ENCODE measurements around the gene ROPN1.

ROPN1 gene

DNA sequence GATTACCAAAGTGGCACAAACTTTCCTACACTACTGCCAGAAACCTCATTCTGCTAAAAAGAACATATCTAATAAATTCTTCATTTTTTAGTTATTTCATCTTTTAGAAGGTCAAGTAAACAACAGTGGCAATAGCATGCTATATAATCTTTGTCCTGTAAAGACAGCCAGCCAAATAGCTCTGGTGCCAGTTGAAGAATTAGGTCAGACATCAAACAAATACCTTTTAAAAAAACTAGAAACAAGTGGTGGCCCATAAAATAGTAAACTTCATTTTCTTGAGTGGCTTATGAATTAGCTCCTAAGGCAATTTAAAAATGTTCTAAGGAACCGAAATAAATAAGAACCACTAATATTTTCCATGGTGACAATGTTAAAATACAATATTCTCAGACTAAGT is 50.4 kb downstream of the ROPN1 start:
- no peak for DNase-seq

DNA sequence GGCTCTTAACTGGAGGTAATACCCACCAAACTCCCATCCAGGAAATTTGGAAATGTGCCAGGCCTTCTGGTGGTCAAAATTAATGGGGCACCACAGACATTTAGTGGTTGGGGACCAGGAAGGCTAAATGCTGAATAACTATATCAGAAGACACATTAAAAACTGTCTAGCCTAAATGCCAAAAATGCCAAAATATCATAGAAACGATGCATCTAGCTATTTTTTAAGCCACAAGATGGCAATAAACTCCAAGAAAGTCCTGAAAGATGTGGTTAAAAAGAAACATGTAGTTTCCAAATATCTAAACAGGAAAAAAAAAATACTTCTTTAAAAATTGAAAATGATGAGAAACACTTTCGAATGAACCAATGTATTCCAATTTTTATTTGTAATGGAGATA is 50.8 kb downstream of the ROPN1 start:
- DNase-seq = no peak

DNA sequence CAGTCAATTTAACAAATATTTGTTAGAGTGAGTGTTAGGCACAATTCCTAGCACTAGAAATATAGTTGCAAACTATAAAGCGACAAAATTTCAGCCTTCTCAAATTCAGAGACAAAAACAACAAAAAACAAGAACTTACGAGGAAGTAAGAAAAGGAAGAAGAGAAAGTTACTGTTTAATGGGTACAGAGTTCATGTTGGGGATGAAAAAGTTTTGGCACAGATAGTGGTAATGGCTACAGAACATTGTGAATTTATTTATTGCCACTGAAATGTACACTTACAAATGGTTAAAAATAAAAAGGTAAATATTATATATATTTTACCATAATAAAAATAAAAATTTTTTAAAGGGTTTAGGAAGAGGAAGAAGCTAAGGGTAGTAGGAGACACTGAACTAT is 52.2 kb downstream of the ROPN1 start:
- no peak for DNase-seq

DNA sequence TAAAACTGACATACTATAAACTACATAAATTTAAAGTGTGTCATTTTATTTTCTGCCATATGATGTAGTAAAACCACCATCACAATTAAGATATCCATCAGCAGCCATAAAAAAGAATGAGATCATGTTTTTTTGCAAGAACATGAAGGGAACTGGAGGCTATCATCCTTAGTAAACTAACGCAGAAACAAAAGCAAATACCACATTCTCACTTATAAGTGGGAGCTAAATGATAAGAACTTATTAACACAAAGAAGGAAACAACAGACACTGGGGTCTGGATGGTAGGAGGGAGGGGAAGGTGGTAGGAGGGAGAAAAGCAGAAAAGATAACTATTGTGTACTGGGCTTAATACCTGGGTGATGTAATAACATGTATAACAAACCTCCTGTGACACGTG is 55.5 kb downstream of the ROPN1 start:
- DNase-seq = no peak

DNA sequence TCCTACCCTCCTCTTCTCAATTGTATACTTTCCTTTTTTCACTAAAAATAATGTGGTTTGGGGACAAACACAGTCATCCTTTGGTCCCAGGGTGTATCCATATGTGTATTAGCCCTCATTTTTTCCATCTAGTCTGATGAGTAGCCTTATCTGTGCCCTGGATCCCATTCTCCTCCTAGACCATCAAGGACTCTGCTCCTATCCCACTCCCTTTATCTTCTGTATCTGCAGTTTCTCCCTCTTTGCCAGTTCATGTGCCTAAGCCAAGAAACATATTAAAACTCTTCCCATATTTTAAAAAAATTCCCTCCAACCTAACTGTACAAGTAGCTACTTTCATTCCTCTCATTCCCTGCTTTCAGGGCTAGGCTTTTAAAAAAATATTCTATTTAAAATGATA is 56.1 kb downstream of the ROPN1 start:
- DNase-seq = no peak

DNA sequence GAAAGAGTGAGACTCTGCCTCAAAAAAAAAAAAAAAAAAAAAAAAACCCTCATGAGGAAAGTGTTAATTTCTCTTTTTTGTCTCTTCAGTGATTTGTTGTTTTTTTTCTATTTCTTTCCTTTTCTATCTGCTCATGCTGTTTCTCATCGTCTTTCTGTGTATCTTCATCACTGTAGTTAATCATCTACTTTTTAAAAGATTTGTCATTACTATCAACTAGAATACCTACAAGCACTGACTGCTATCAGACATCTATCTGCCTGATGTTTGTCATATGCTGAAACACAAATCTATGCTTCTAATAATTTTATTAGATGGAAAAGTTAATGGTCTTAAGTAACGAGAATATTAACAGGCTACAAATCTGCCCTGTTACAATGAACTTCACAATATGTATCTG is 57.7 kb downstream of the ROPN1 start:
- DNase-seq = no peak

DNA sequence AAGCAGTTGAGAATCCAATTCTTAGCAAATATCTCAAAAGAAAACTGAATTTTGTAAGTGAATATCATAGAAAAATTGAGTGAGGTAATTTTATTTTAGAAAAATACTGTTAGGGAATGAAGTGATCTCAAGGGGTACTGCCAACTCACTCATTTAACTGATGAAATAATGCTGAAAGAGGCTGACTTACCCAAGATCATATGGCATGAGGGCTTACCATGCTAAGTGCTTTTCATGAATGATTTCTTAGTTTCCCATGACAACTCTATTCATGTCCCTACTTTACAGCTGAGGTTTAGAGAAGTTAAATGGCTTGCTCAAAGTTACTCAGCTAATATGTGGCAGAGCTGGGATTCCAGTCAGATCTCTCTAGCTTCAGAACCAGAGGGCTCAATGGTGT is 61.5 kb downstream of the ROPN1 start:
- DNase-seq = no peak

DNA sequence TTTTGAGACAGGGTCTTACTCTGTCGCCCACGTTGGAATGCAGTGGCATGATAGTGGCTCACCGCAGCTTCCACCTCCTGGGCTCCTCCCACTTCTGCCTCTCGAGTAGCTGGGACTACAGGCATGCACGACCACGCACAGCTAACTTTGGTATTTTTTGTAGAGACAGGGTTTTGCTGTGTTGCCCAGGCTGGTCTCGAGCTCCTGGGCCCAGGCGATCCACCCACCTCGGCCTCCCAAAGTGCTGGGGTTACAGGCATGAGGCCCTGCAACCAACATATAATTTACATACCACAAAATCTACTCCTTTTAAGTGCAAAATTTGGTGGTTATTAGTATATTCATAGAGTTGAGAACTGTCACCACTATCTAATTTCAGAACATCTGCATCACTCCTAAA is 62.6 kb downstream of the ROPN1 start:
- no peak for DNase-seq

DNA sequence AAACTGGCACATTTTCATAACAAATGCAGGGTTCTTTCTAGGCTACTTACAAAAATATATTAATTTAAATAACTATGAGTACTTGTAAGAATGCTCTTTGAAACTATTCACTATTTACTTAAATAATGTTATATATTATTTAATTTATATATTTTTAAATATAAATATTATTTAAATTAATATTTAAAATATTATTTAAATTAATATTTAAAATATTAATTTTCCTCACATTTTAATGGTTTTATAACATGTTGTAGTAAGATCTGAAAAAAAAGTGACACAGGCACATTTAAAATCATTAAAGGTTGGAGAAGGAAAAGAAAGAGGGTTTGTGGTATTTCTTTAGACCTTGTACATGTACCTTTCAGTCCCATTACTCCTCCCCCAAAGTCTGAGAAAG is 65.5 kb downstream of the ROPN1 start:
- no peak for DNase-seq

DNA sequence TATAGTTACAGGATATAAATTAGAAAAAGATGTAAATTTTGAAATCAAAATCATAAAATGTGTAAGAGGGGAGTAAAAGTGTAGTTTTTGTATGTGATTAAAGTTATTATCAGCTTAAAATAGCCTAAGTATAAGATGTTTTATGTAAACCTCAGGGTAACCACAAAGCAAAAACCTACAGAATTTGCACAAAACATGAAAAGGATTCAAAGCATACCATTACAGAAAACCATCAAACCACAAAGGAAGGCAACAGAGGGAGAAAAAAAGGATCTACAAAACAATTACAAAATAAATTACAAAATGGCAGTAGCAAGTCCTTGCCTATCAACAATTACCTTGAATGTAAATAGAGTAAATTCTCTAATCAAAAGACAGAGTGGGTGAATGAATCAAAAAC is 71.1 kb downstream of the ROPN1 start:
- no peak for DNase-seq

DNA sequence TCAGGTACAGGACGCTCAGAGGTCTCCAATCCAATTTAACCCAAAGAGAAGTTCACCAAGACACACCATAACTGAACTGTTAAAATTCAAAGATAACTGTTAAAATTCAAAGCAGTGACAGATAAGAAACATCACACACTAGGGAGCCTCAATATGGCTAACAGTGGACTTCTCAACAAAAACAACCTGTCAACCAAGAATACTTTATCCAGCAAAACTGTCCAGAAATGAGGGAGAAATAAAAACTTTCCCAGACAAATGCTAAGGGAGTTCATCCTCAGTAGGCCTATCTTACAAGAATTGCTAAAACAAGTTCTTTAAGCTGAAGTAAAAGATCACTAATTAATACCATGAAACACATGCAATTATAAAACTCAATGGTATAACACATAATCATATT is 71.5 kb downstream of the ROPN1 start:
- no peak for DNase-seq

DNA sequence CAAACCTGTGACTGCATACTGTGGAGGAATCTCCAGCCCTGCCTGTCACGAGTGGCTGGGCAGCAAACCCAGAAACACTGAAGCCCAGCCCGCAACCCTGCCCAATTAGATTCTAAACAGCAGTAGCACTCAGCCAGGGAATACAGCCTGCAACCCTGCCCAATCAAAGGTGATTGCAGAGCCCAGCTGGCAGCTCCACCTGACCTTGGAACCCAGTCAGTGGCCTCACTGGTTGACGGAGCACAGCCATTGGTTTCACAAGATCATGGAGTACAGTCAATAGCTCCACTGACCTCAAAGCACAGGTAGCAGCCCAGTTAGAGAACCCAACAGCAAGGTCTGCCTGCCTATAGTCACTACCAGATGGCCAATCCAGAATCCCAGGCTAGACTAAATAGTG is 72.6 kb downstream of the ROPN1 start:
- no peak for DNase-seq
